Right lobe of liver (tissue), 6 donors: Measurements from ENCODE around the gene COL3A1. TPM values are rescaled to one million over a fixed set of nuclear protein-coding genes. Genes with fewer than 3 reads are reported as not detected.
A peak's percentile ranks its signal among the peaks of the same experiment; 100 is the strongest.

Experiments used
- ATAC-seq, 4 donors: fragments of 200-7000 bp; cut with Tn5 transposase; one replicate each; pipeline ENCODE4 v1.9.1; 2020; ENCODE audit warnings: mild to moderate bottlenecking in 4 of 4, moderate library complexity in 4 of 4
- DNase-seq, 3 donors: peaks; one replicate each; pipeline ENCODE4 v3.0.0-alpha.2; 2020
- H3K27ac ChIP-seq, 3 donors: fragments of 200-600 bp; one replicate each; pipeline ENCODE4 v1.8.0; 2022
- H3K27me3 ChIP-seq, 2 donors: fragments of 200-600 bp; one replicate each; pipeline ENCODE4 v1.8.0; 2022
- H3K36me3 ChIP-seq, 4 donors: fragments of 200-600 bp; sonication (generic) in 1 of 4; one replicate each; pipeline versions ENCODE4 v1.5.1 to v1.8.0; 2017 to 2022; ENCODE audit warnings: control low read depth in 1 of 4
- H3K4me1 ChIP-seq, 4 donors: fragments of 200-600 bp; sonication (generic) in 1 of 4; one replicate each; pipeline versions ENCODE4 v1.5.1 to v1.8.0; 2017 to 2022; ENCODE audit warnings: control low read depth in 1 of 4
- H3K4me3 ChIP-seq, 3 donors: fragments of 200-600 bp; one replicate each; pipeline ENCODE4 v1.8.0; 2022
- H3K9me3 ChIP-seq, 4 donors: fragments of 200-600 bp; sonication (generic) in 1 of 4; one replicate each; pipeline versions ENCODE4 v1.5.1 to v1.8.0; 2017 to 2022; ENCODE audit warnings: control low read depth in 1 of 4
- POLR2A ChIP-seq: fragments of 450-650 bp; IDR thresholded peaks from one replicate; pipeline ENCODE4 v1.6.1; 2017; ENCODE audit warnings: antibody characterized with exemption, mild to moderate bottlenecking
- WGBS: methylation state at CpG from one replicate; pipeline ENCODE4 v1.1.6; 2018; ENCODE audit warnings: low coverage, low lambda C conversion rate; ENCODE audit not compliant: insufficient coverage; ENCODE audit errors: missing lambda C conversion rate; 5-methylcytosine and 5-hydroxymethylcytosine counted together
- intact Hi-C, 2 donors: fragments of 100-400 bp; cut with DNase I; formaldehyde crosslinking; loops; one replicate each; pipeline versions ENCODE4 v1.11.2 to v1.14.1; 2022
- total RNA-seq, 6 experiments: library from RNA; depleted of rRNA in 2 of 6; stranded (reverse); fragments of >200 nt in 2 of 6; fragmentation: NEBNext Ultra II Directional in 3 of 6; extraction: Animal tissue kit (Norgen Biotek cat#: 25700) in 3 of 6; gene quantifications; one replicate each; pipeline versions ENCODE4 v1.1.0 to v1.2.4, GENCODE V29; 2016 to 2023
- TF ChIP-seq, protein P1 (sequence below), 4 donors: fragments of 200-600 bp in 3 of 4; fragments of 450-650 bp in 1 of 4; IDR thresholded peaks; one replicate each; pipeline versions ENCODE4 v1.5.1 to v1.8.0; 2016 to 2022; ENCODE audit warnings: antibody characterized with exemption in 4 of 4, mild to moderate bottlenecking in 2 of 4
- donor health status: DM: no; HTN: yes; CAD: no.
- donor health status: DM: no; HTN: no; CAD: no.
- donor health status: DM: no; HTN: no; CAD: no.
- donor health status: DM: no; HTN: yes; CAD: no.
- donor health status: DM: no; HTN: yes; CAD: no.

Gene COL3A1
- total RNA-seq, 6 experiments from 2014 or later: 13.8 to 97.0 (median 60.9) TPM

DNA sequence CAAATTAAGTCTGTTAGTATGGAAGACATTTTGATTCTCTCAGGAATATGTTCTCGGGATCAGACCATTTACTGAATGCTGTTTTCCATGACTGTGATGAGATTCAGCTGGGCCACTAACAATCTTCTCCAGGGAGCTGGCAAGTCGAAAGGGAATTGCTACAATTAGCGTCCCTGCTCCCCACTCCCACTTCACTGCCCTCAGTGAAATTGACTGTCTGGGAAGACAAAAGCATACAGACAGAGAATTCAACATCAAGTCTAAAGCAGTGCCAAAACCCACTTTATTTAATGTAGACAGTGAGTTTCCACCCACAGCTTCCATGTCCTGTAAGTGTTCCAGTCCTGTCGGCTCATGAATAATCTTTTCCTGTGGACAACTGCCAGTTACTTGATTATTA, 34.0 kb upstream of the COL3A1 start:
- H3K27me3 ChIP-seq: no peaks in the 10 kb centered on the region
- TF ChIP-seq, protein P1, sequence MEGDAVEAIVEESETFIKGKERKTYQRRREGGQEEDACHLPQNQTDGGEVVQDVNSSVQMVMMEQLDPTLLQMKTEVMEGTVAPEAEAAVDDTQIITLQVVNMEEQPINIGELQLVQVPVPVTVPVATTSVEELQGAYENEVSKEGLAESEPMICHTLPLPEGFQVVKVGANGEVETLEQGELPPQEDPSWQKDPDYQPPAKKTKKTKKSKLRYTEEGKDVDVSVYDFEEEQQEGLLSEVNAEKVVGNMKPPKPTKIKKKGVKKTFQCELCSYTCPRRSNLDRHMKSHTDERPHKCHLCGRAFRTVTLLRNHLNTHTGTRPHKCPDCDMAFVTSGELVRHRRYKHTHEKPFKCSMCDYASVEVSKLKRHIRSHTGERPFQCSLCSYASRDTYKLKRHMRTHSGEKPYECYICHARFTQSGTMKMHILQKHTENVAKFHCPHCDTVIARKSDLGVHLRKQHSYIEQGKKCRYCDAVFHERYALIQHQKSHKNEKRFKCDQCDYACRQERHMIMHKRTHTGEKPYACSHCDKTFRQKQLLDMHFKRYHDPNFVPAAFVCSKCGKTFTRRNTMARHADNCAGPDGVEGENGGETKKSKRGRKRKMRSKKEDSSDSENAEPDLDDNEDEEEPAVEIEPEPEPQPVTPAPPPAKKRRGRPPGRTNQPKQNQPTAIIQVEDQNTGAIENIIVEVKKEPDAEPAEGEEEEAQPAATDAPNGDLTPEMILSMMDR (IDR thresholded peaks at IDR 0.05): no peak
- TF ChIP-seq POLR2A: no peak
- H3K9me3 ChIP-seq: no peaks in the 10 kb centered on the region
- no peak for ATAC-seq
- no peak overlapping the region for H3K27ac ChIP-seq
- no peaks in the 10 kb centered on the region for H3K36me3 ChIP-seq
- WGBS: 59% methylated on average over 4 of the region's 4 CpGs
- DNase-seq: no peak
- H3K4me1 ChIP-seq: no peaks in the 10 kb centered on the region
- H3K4me3 ChIP-seq: no peak overlapping the region
- intact Hi-C loops: no loop called here

DNA sequence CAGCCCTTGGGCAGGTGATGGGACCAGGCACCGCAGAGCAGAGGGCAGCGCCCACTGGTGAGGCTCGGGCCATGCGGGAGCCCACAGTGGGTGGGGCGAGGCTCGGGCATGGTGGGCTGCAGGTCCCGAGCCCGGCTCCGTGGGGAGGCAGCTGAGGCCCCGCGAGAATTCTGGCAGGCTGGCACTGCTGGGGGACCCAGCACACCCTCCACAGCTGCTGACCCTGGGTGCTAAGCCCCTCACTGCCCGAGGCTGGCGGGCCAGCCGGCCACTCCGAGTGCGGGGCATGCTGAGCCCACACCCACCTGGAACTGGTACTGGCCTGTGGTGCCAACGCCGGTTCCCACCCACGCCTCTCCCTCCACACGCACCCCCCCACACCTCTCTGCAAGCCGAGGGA, 29.7 kb upstream of the COL3A1 start:
- ATAC-seq: no peak
- H3K27me3 ChIP-seq: no peaks in the 10 kb centered on the region
- no peak overlapping the region for H3K27ac ChIP-seq
- intact Hi-C loops: no loop called here
- H3K4me3 ChIP-seq: no peak overlapping the region
- no peak for TF ChIP-seq POLR2A
- TF ChIP-seq, protein P1 (IDR thresholded peaks at IDR 0.05): no peak
- no peaks in the 10 kb centered on the region for H3K9me3 ChIP-seq
- no peaks in the 10 kb centered on the region for H3K4me1 ChIP-seq
- H3K36me3 ChIP-seq: no peaks in the 10 kb centered on the region
- 74% methylated on average over 3 of the region's 21 CpGs for WGBS
- DNase-seq: peak in 1 of 3 donors; percentile 49

DNA sequence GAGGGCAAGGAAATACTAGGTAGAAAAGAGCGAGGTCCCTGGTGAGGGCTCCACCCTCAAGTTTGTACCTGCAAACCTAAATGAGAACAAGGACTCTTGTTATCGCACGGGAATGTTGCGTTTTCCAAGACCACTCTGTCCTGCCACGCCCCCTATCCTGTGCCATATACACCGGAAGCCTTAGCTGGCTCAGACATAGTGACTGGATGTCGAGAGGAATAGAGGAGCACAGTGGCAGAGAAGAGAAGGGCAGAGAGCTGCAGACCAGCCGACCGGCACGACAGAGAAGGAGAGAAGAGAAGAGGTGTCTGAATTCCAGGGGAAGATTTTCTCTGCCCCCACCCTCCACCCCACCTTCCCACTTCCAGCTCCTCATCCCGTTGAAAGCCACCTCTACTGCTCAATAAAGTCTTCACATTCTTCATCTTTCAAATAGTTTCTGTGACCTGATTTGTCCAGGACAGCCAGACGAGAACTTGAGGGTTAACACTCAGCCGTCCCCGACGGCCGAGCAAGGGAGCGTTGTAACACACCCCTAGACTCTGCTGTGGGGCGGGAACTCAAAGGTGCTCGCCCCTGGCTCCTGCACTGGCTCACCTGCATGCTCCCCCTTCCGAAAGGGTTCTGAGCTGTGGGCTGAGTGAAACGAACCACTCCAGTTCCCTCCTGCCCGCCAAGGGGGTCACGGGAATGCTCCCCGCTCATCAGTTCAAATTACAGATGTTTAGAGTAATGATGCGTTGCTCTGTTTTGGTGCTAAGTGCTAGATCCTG, 24.9 kb upstream of the COL3A1 start:
- intact Hi-C loops: no loop called here
- Histone ChIP-seq H3K4me1 (no peaks in the 10 kb centered on the region), H3K27ac (no peak overlapping the region), H3K9me3 (no peaks in the 10 kb centered on the region), H3K36me3 (no peaks in the 10 kb centered on the region), H3K4me3 (no peak overlapping the region), H3K27me3 (no peaks in the 10 kb centered on the region)
- ATAC-seq: no peak
- TF ChIP-seq, protein P1 (IDR thresholded peaks at IDR 0.05): no peak
- no peak for TF ChIP-seq POLR2A
- 81% methylated on average over 11 of the region's 25 CpGs for WGBS
- DNase-seq: no peak

GRCh38 chr2:188952901-188953300, 21.3 kb upstream of the COL3A1 start:
- Histone ChIP-seq H3K4me3 (no peak overlapping the region), H3K4me1 (no peaks in the 10 kb centered on the region), H3K9me3 (no peaks in the 10 kb centered on the region), H3K27ac (no peak overlapping the region), H3K27me3 (no peaks in the 10 kb centered on the region), H3K36me3 (no peaks in the 10 kb centered on the region)
- no peak for TF ChIP-seq POLR2A
- TF ChIP-seq, protein P1 (IDR thresholded peaks at IDR 0.05): no peak
- ATAC-seq (no peak), DNase-seq (no peak)
- intact Hi-C loops: no loop called here
